ENCODE data around the gene GALNT12.

Gene GALNT12

GRCh38 chr9:98860871-98861293, 53.4 kb downstream of the GALNT12 start:
- DNase-seq (ENCODE audit: low read depth), result no peak

DNA sequence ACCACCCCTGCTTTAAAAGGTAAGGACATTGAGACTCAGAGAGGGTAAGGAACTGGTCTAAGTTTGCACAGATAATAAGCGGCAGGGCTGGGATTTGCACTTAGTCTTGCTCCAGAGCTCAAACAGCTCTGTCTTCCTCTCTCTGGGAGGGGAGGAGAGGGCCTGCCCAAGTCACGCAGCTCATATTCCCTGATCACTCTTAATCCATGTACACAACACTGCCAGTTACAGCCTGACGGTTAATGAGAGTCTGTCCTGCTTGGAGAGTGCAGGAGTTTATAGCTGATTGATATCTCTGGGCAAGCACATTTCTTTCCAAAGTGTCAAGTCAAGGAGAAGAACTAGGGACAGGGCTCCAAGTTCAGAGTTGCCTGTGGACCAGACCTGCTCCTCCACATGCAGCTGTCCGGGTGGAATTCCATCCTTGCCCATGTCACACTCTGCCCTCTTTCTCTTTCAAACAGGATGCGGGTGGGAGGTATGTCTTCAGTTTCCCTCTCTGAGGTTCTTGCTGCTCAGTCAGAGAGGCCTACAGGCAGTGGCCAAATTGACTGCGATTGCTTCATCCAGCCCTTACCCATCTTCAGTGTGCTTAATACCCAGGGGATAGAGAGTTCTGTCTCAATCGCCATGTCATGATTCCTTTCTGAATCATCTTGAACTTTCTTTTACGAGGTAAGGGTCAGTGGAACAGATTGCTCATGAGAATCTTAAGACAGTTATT, 54.5 kb downstream of the GALNT12 start:
- DNase-seq (ENCODE audit: low read depth), result no peak

DNA sequence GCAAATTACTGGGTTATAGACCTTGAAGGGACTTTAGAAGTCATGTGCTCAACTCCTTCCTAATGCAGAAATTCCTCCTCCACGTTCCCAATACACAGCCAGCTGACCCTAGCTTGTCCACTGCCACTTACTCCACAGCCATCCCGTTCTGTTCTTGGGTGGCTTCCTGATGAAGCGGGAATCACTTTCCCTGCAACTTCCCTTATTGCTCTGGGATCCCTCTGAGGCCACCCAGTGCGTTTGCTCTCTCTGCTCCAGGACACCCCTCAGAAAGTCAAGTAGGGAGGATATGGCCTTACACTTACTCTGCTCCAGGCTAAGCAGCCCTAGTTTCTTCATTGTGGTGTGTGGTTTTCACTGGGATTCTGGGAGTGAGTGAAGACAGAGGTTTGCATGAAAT, 55.5 kb downstream of the GALNT12 start:
- DNase-seq (ENCODE audit: low read depth), result no peak

DNA sequence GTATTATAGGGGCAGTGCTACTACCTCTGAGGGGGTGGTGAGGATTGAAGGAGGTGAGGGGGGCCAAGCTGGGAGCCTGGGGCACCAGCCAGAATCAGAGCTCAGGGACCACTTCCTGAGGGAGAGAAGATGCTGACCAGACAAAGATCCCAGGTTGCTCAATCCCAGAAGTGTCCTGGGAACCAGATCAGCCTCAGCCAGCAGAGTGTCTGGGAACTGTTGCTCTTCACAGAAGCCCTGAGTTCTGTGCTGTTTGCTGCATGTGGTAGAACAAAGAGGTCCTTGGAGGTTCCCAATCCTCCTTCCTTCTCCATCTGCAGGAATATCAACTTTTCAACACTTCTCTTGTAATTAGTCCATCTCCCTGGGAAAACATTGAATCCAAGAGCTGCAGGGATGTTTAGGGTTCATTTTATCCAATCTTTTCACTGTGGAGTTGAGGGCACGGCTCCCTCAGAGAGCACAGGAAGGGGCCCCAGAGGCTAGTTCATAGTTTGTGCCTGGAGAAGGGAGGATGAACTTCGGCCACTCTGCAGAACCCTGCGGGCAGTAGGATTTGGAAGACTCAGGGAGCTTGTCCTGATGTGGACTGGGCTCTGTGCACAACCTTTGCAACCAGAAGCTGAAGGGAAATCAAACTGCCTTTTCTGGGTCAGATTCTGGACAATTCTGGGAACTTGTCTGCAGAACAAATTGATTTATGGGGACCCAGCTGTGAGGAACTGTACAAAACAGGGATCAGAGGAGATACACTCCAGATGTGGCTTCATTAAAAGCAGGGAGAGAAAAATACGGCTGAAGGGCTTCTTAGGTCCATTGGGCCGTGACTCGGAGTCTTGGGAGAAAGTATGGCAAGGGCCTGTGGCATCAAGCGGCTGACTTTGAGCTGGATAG, 57.1 kb downstream of the GALNT12 start:
- no peak for DNase-seq (ENCODE audit: low read depth)

DNA sequence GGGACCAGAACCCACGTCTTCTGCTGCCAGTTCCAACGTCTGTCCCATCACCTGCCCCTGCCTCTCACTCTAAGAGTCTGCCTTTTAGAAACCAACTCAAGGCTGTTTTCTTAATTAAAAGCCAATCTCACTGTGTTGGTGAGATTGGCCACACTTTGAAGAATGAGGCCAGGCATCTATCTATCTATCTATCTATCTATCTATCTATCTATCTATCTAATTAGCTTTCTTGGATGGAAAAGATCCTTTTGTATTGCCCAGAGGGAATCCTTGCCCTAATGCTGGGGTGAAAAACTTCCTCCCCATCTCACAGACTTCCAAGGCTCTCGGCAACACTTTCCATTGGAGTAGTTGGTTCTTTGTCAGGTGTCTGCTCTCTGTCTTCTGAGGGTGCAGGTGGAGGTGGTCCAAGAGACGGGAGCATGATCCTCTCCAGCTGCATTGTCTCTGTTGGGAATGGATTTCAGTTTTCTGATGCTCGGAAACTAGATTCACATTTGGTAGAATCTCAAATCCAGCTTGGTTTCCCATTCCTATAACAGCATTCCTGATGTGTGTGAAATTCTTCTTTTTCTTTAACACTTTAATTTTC, 57.9 kb downstream of the GALNT12 start:
- DNase-seq (ENCODE audit: low read depth), result no peak

GRCh38 chr9:98866435-98867102, 59.1 kb downstream of the GALNT12 start:
- no peak for DNase-seq (ENCODE audit: low read depth)

GRCh38 chr9:98867103-98867428, 59.6 kb downstream of the GALNT12 start:
- DNase-seq (ENCODE audit: low read depth), result no peak

DNA sequence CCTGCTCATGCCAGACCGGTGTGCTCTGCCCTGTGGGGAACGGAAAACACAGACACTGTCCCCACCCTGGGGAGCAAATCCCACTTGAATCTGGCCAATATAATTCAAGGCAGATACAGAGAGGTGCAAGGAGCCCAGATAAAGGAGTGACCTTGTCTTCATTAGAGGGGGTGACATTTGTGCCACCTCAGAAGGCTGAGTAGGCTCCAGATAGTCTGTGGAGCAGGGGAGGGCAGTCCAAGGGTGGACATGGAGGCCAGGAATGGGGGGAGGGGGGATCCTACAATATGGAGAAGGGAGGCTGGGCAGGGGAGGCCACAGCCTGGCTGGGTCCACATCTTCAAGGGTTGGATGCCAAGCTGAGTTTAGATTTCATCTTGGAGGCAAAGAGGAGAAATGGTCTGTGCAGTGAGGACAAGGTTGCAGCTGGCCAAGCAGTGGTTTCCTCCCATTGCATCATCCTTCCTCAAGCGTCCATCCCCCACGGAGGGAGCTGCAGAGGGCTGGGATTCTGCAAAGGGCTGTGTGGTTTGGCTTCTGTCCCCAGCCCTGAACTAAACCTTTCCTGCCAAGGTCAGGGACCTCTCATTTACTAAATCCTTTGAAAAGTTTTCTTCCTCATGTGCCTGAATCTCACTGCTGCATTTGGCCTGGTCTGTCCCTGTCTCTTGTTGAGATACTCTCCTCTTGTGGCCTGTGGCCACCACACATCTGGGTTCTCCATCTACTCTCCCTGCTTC, 60.1 kb downstream of the GALNT12 start:
- DNase-seq (ENCODE audit: low read depth), result no peak

GRCh38 chr9:98869078-98869745, 61.7 kb downstream of the GALNT12 start:
- DNase-seq (ENCODE audit: low read depth), result no peak

- DNase-seq (ENCODE audit: low read depth), result no peak
Measured at GRCh38 chr9:98869866-98870265, 62.4 kb downstream of the GALNT12 start.

GRCh38 chr9:98870782-98871557, 63.5 kb downstream of the GALNT12 start:
- no peak for DNase-seq (ENCODE audit: low read depth)

DNA sequence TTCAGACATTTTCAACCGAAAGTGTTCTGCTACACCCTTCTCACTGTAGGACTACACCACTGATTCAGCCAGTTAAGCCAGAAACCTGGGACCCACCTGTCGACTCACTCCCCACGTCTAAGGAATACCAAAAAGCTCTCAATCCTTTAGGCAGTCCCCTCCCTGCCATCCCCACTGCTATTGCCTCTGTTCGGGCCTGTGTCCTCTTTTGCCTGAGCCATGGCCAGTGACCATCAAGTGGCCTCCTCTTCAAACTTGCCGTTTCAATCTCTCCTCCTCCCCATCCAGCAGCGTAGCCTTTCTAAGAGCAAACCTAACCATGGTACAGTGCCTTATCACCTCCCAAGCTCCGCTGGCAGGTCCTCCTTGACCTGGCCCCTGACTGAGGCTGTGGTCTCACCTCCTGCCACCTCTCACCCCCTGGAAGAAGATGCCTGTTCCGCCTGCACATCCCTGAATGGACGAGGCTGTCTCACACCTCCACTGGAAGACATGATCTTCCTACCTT, 64.1 kb downstream of the GALNT12 start:
- DNase-seq (ENCODE audit: low read depth), result no peak

DNA sequence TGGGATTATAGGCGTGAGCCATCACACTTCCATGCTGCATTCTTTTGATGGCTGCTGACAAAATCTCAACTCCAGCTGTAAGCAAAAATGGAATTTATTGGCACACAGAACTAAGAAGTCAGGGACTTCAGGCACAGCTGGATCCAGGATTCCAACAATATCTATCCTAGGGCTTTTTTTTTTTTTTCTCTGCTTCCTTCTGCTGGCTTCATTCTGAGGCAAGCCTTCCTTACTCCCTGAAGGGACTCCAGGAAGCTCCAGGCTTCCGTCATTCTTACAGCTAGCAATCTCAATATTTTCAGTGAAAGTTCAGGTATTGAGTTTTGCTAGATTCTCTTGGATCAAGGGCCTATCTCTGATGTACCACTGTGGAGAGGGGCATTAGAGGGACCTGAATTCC, 66.1 kb downstream of the GALNT12 start:
- DNase-seq (ENCODE audit: low read depth), result no peak

- DNase-seq (ENCODE audit: low read depth), result no peak
Measured at GRCh38 chr9:98873951-98874371, 66.5 kb downstream of the GALNT12 start.

GRCh38 chr9:98874721-98875255, 67.3 kb downstream of the GALNT12 start:
- DNase-seq (ENCODE audit: low read depth), result no peak

- DNase-seq (ENCODE audit: low read depth), result no peak
Measured at GRCh38 chr9:98875536-98875935, 68.1 kb downstream of the GALNT12 start.

- DNase-seq (ENCODE audit: low read depth), result no peak
Measured at GRCh38 chr9:98877311-98877710, 69.8 kb downstream of the GALNT12 start.

GRCh38 chr9:98879094-98879962, 71.9 kb downstream of the GALNT12 start:
- DNase-seq (ENCODE audit: low read depth), result no peak

- no peak for DNase-seq (ENCODE audit: low read depth)
Measured at GRCh38 chr9:98879963-98880310, 72.5 kb downstream of the GALNT12 start.

All from activated T-helper 1 cell treated with Interleukin-2 at 50 U/mL for 16 hours (primary cell).